A549 (cell line): ENCODE measurements around the gene GHR. TPM values are rescaled to one million over a fixed set of nuclear protein-coding genes. Genes with fewer than 3 reads are reported as not detected.
A peak's percentile ranks its signal among the peaks of the same experiment; 100 is the strongest.

Source experiments
- ATAC-seq, 2 experiments: fragments of 200-7000 bp in 1 of 2; fragments of >200 bp in 1 of 2; cut with Nextera tagmentation in 1 of 2; cut with Tn5 transposase in 1 of 2; 3 replicates each; pipeline versions ENCODE4 v1.8.0 to v1.9.1; 2018 to 2020; ENCODE audit warnings: mild to moderate bottlenecking in 1 of 2, moderate library complexity in 1 of 2
- CTCF ChIA-PET: fragments of 300-600 bp; sonication (Branson Sonifier 250); formaldehyde crosslinking; extraction: SDS; loops from one replicate; lab custom pipeline; 2021; ENCODE audit warnings: antibody characterized with exemption, inconsistent platforms; lab: Yijun Ruan, JAX
- POLR2A ChIA-PET: fragments of 350-600 bp; formaldehyde crosslinking; extraction: SDS; loops from one replicate; lab custom pipeline; 2021; ENCODE audit warnings: antibody characterized with exemption, inconsistent platforms; lab: Yijun Ruan, JAX
- DNase-seq, 2 experiments: peaks; one replicate each; pipeline versions ENCODE4 v3.0.0 to v3.0.0-alpha.2; 2011 to 2016; ENCODE audit warnings: low read depth in 1 of 2, low spot score in 1 of 2
- FAIRE-seq: peaks from 2 replicates; lab custom pipeline; 2011; peaks lifted over from hg19 to GRCh38; lab: Jason Lieb, UNC
- H3K27ac ChIP-seq, 2 experiments: fragments of >200 bp; sonication (Bioruptor Twin); formaldehyde crosslinking; 3 replicates each; pipeline ENCODE4 v1.5.1; 2016 to 2017
- H3K4me1 ChIP-seq: fragments of >200 bp; sonication (Bioruptor Twin); formaldehyde crosslinking; 3 replicates; pipeline ENCODE4 v1.6.1; 2016
- H3K4me2 ChIP-seq: fragments of >200 bp; sonication (Bioruptor Twin); formaldehyde crosslinking; 3 replicates; pipeline ENCODE4 v1.6.1; 2016
- H3K4me3 ChIP-seq: fragments of >200 bp; sonication (Bioruptor Twin); formaldehyde crosslinking; 3 replicates; pipeline ENCODE4 v1.5.1; 2016
- H3K9me3 ChIP-seq: fragments of >200 bp; sonication (Bioruptor Twin); formaldehyde crosslinking; 3 replicates; pipeline ENCODE4 v1.6.1; 2016
- BCL3 ChIP-seq: fragments of >200 bp; sonication (Bioruptor Twin); formaldehyde crosslinking; IDR thresholded peaks from 3 replicates; pipeline ENCODE4 v1.6.1; 2016
- CBX8 ChIP-seq: fragments of 200-600 bp; sonication (generic); IDR thresholded peaks from 2 replicates; pipeline ENCODE4 v1.6.1; 2016
- CTCF ChIP-seq: fragments of >200 bp; sonication (Bioruptor Twin); formaldehyde crosslinking; IDR thresholded peaks from 3 replicates; pipeline ENCODE4 v1.5.1; 2016
- E2F6 ChIP-seq: IDR thresholded peaks from 2 replicates; pipeline ENCODE4 v1.6.1; 2012; ENCODE audit warnings: low read depth, borderline replicate concordance
- EHF ChIP-seq: fragments of 250-450 bp; sonication (Bioruptor Pico); IDR thresholded peaks from 2 replicates; pipeline ENCODE4 v1.5.0; 2020; ENCODE audit warnings: mild to moderate bottlenecking
- EHMT2 ChIP-seq: fragments of 200-600 bp; sonication (generic); IDR thresholded peaks from 2 replicates; pipeline ENCODE4 v1.6.1; 2016; ENCODE audit warnings: antibody characterized with exemption, low read depth, mild to moderate bottlenecking, moderate library complexity
- FOSB ChIP-seq: fragments of 250-450 bp; sonication (Bioruptor Pico); IDR thresholded peaks from 2 replicates; pipeline ENCODE4 v1.5.0; 2020; ENCODE audit warnings: mild to moderate bottlenecking, moderate library complexity
- FOSL2 ChIP-seq, 2 experiments: fragments of 450-650 bp in 1 of 2; fragments of >200 bp in 1 of 2; sonication (Bioruptor Twin) in 1 of 2; formaldehyde crosslinking; IDR thresholded peaks; 2 replicates each; pipeline versions ENCODE4 v1.5.0 to v1.6.1; 2016 to 2020; ENCODE audit warnings: mild to moderate bottlenecking in 1 of 2, moderate library complexity in 1 of 2
- HDAC2 ChIP-seq: fragments of 200-600 bp; sonication (generic); IDR thresholded peaks from 2 replicates; pipeline ENCODE4 v1.6.1; 2016
- HEYL ChIP-seq: fragments of 250-450 bp; sonication (Bioruptor Pico); IDR thresholded peaks from 2 replicates; pipeline ENCODE4 v1.8.0; 2021; ENCODE audit warnings: mild to moderate bottlenecking, moderate library complexity
- KDM1A ChIP-seq: fragments of 200-600 bp; sonication (generic); IDR thresholded peaks from 2 replicates; pipeline ENCODE4 v1.6.1; 2016; ENCODE audit warnings: low read depth, mild to moderate bottlenecking
- MAFK ChIP-seq: fragments of 450-650 bp; IDR thresholded peaks from 2 replicates; pipeline ENCODE4 v1.6.1; 2014; ENCODE audit not compliant: partially characterized antibody
- MAX ChIP-seq: IDR thresholded peaks from 2 replicates; pipeline ENCODE4 v1.6.1; 2012
- NPAS2 ChIP-seq: fragments of 250-450 bp; sonication (Bioruptor Pico); IDR thresholded peaks from 2 replicates; pipeline ENCODE4 v1.8.0; 2022; ENCODE audit warnings: mild to moderate bottlenecking, moderate library complexity, borderline replicate concordance
- PHF8 ChIP-seq: fragments of 200-600 bp; sonication (generic); IDR thresholded peaks from 2 replicates; pipeline ENCODE4 v1.6.1; 2016; ENCODE audit warnings: low read depth, mild to moderate bottlenecking, antibody characterized with exemption, moderate library complexity, borderline replicate concordance
- POLR2AphosphoS2 ChIP-seq: conservative IDR thresholded peaks from 2 replicates; pipeline ENCODE4 v1.6.1; 2012; ENCODE audit warnings: low read length, improper control_type of control experiment, inconsistent platforms
- RAD21 ChIP-seq, 2 experiments: fragments of >200 bp in 1 of 2; sonication (Bioruptor Twin) in 1 of 2; formaldehyde crosslinking in 1 of 2; IDR thresholded peaks in 1 of 2; conservative IDR thresholded peaks in 1 of 2; 2 replicates in 1 of 2; 3 replicates in 1 of 2; pipeline ENCODE4 v1.6.1; 2012 to 2018; ENCODE audit warnings: inconsistent platforms in 1 of 2
- REST ChIP-seq: fragments of 200-600 bp; sonication (generic); IDR thresholded peaks from 2 replicates; pipeline ENCODE4 v1.6.1; 2016; ENCODE audit warnings: antibody characterized with exemption, mild to moderate bottlenecking, moderate library complexity
- SMC3 ChIP-seq: fragments of >200 bp; sonication (Bioruptor Twin); formaldehyde crosslinking; IDR thresholded peaks from 3 replicates; pipeline ENCODE4 v1.6.1; 2018; ENCODE audit warnings: inconsistent platforms
- SREBF2 ChIP-seq: fragments of 450-650 bp; IDR thresholded peaks from 2 replicates; pipeline ENCODE4 v1.6.1; 2014; ENCODE audit warnings: mild to moderate bottlenecking, moderate library complexity
- TFCP2L1 ChIP-seq: fragments of 250-450 bp; sonication (Bioruptor Pico); IDR thresholded peaks from 2 replicates; pipeline ENCODE4 v1.5.0; 2021; ENCODE audit warnings: mild to moderate bottlenecking
- USF2 ChIP-seq: fragments of 450-650 bp; IDR thresholded peaks from 2 replicates; pipeline ENCODE4 v1.6.1; 2014; ENCODE audit warnings: antibody characterized with exemption
- WGBS: methylation state at CpG from one replicate; pipeline ENCODE4 v1.1.6; 2017; ENCODE audit errors: missing lambda C conversion rate; 5-methylcytosine and 5-hydroxymethylcytosine counted together
- polyA plus RNA-seq, 4 experiments: library from polyadenylated mRNA; depleted of rRNA in 3 of 4; stranded (reverse); fragments of >200 nt; fragmentation: RNase III in 1 of 4; extraction: RNeasy Plus Mini Kit Qiagen cat#74134 plus additional on column Dnase treatment in 1 of 4; gene quantifications; 2 replicates in 3 of 4; 3 replicates in 1 of 4; pipeline ENCODE4 v1.2.3, GENCODE V29; 2011 to 2017

GHR gene
- polyA plus RNA-seq, 2 of the 4 experiments (the other 2 are of a cell fraction) = 0.05 TPM; not detected in 1

- CTCF ChIA-PET = interaction anchor here (0.7 kb wide), 1 partner anchor 27 kb away, joined by 3 read pairs; no protein-coding TSS in a partner anchor
- Histone ChIP-seq H3K9me3 (no peaks in the 10 kb centered on the region), H3K4me3 (no peak overlapping the region), H3K27ac (no peak overlapping the region), H3K4me1 (no peaks in the 10 kb centered on the region), H3K4me2 (no peak overlapping the region)
- FAIRE-seq (no peak), ATAC-seq (no peak), DNase-seq (no peak)
- WGBS = 45% methylated on average over 1 of the region's 1 CpG
- POLR2A ChIA-PET = no interaction called here
- no peak for TF ChIP-seq HDAC2
- TF ChIP-seq RAD21 (conservative IDR thresholded peaks at IDR 0.05 in 1 of 2, IDR thresholded peaks at IDR 0.05 in 1 of 2) = no peak
Measured at GRCh38 chr5:42740920-42741319, 317.7 kb downstream of the GHR start.

GRCh38 chr5:42745426-42745825 lies 322.2 kb downstream of the GHR start:
- no peaks in the 10 kb centered on the region for H3K9me3 ChIP-seq
- CTCF ChIA-PET = interaction anchor here (1.1 to 1.3 kb wide), 3 partner anchors 21 to 322 kb away, joined by 3 to 4 read pairs (median 3); partner anchors contain the start of gene GHR
- FAIRE-seq = no peak
- DNase-seq = peak in 1 of 2 experiments; percentile 11
- 2% methylated on average over 4 of the region's 4 CpGs for WGBS
- no peak for ATAC-seq
- TF ChIP-seq EHMT2 (no peak), CTCF (0 out of 3 replicates have a peak, but pooled peaks have one; percentile 10)
- H3K4me3 ChIP-seq = no peak overlapping the region
- no peak overlapping the region for H3K4me2 ChIP-seq
- POLR2A ChIA-PET = no interaction called here
- H3K4me1 ChIP-seq = no peaks in the 10 kb centered on the region
- no peak overlapping the region for H3K27ac ChIP-seq

GRCh38 chr5:42745856-42746255 lies 322.6 kb downstream of the GHR start:
- H3K4me1 ChIP-seq = no peaks in the 10 kb centered on the region
- TF ChIP-seq POLR2AphosphoS2 (no peak), FOSL2 (IDR thresholded peaks at IDR 0.05) (no peak), FOSL2 (CRISPR knock-in tag; IDR thresholded peaks at IDR 0.05) (no peak), E2F6 (no peak), EHF (CRISPR knock-in tag) (no peak), PHF8 (no peak), HEYL (no peak), CBX8 (no peak), MAX (no peak), BCL3 (no peak), SMC3 (no peak), KDM1A (no peak), USF2 (no peak), TFCP2L1 (CRISPR knock-in tag) (no peak), NPAS2 (no peak), FOSB (CRISPR knock-in tag) (no peak), RAD21 (conservative IDR thresholded peaks at IDR 0.05 in 1 of 2, IDR thresholded peaks at IDR 0.05 in 1 of 2) (no peak), SREBF2 (no peak), REST (no peak), MAFK (no peak)
- no peak overlapping the region for H3K4me2 ChIP-seq
- FAIRE-seq = no peak
- H3K27ac ChIP-seq = no peak overlapping the region
- H3K9me3 ChIP-seq = no peaks in the 10 kb centered on the region
- no peak for ATAC-seq
- POLR2A ChIA-PET = no interaction called here
- CTCF ChIA-PET = interaction anchor here (1.1 to 1.3 kb wide), 3 partner anchors 22 to 322 kb away, joined by 3 to 4 read pairs (median 3); partner anchors contain the start of gene GHR
- WGBS = 84% methylated on average over 3 of the region's 3 CpGs
- H3K4me3 ChIP-seq = no peak overlapping the region
- no peak for DNase-seq
